DOHH2 (cell line): ENCODE results near the gene S100A4.

Experiments used
- H3F3A ChIP-seq: fragments of 200-600 bp; sonication (generic), shearing (Covaris generic); 2 replicates; pipeline ENCODE4 v1.6.0; 2016; ENCODE audit warnings: antibody characterized with exemption, mild to moderate bottlenecking; ENCODE audit not compliant: control insufficient read depth, insufficient read depth
- H3K27ac ChIP-seq: fragments of 200-600 bp; sonication (generic); 2 replicates; pipeline ENCODE4 v1.5.1; 2014; ENCODE audit warnings: low read depth, mild to moderate bottlenecking, low read length, moderate library complexity
- H3K27me3 ChIP-seq: fragments of 200-600 bp; sonication (generic); 2 replicates; pipeline ENCODE4 v1.6.1; 2014; ENCODE audit warnings: mild to moderate bottlenecking, low read length, mixed read lengths; ENCODE audit not compliant: control insufficient read depth
- H3K36me3 ChIP-seq: fragments of 200-600 bp; sonication (generic); 2 replicates; pipeline ENCODE4 v1.6.1; 2014; ENCODE audit warnings: mild to moderate bottlenecking, low read length, moderate library complexity, mixed read lengths; ENCODE audit not compliant: control insufficient read depth
- H3K4me1 ChIP-seq: fragments of 200-600 bp; sonication (generic); 2 replicates; pipeline ENCODE4 v1.6.1; 2014; ENCODE audit warnings: mild to moderate bottlenecking, low read length, mixed read lengths; ENCODE audit not compliant: control insufficient read depth
- H3K4me2 ChIP-seq: fragments of 200-600 bp; sonication (generic); 2 replicates; pipeline ENCODE4 v1.6.0; 2014; ENCODE audit warnings: mild to moderate bottlenecking, low read length, moderate library complexity
- H3K4me3 ChIP-seq: fragments of 200-600 bp; sonication (generic); 2 replicates; pipeline ENCODE4 v1.5.1; 2014; ENCODE audit warnings: mild to moderate bottlenecking, low read length, mixed read lengths
- H3K79me2 ChIP-seq: fragments of 200-600 bp; sonication (generic); 2 replicates; pipeline ENCODE4 v1.6.1; 2014; ENCODE audit warnings: mild to moderate bottlenecking, low read length, mixed read lengths; ENCODE audit not compliant: control insufficient read depth
- H3K9me2 ChIP-seq: fragments of 200-600 bp; sonication (generic); replicated peaks from 2 replicates; pipeline ENCODE4 v1.6.1; 2014; ENCODE audit warnings: mild to moderate bottlenecking, low read length, mixed read lengths; ENCODE audit not compliant: control insufficient read depth
- H3K9me3 ChIP-seq: fragments of 200-600 bp; sonication (generic); 2 replicates; pipeline ENCODE4 v1.6.1; 2014; ENCODE audit warnings: antibody characterized with exemption, low read length, mixed read lengths; ENCODE audit not compliant: control insufficient read depth, insufficient read depth
- H4K20me1 ChIP-seq: fragments of 200-600 bp; sonication (generic); 2 replicates; pipeline ENCODE4 v1.6.0; 2014; ENCODE audit warnings: low read depth, mild to moderate bottlenecking, antibody characterized with exemption, low read length, moderate library complexity; ENCODE audit not compliant: control insufficient read depth, insufficient read depth
- EZH2phosphoT487 ChIP-seq: fragments of 200-600 bp; sonication (generic); IDR thresholded peaks from 2 replicates; pipeline ENCODE4 v1.6.1; 2017; ENCODE audit warnings: borderline replicate concordance, mild to moderate bottlenecking, antibody characterized with exemption, low read length, moderate library complexity, mixed read lengths
- TF ChIP-seq, protein P1 (sequence below): fragments of 200-600 bp; sonication (generic); IDR thresholded peaks from one replicate; pipeline ENCODE4 v1.5.1; 2014; ENCODE audit warnings: antibody characterized with exemption, mild to moderate bottlenecking, low read depth, low read length; ENCODE audit not compliant: poor library complexity, severe bottlenecking

The S100A4 gene

GRCh38 chr1:153548722-153549688 lies 3.4 kb upstream of the S100A4 start, which contains the start of gene S100A3:
S100A3 (minus strand) TSS chr1:153549258; CDS start chr1:153548485, 773 bp downstream.
- no peak within 1 kb of the TSS for H3K4me3 ChIP-seq
- H3K9me3 ChIP-seq = no peaks in the 10 kb centered on the region
- no peak for TF ChIP-seq EZH2phosphoT487
- TF ChIP-seq, protein P1, sequence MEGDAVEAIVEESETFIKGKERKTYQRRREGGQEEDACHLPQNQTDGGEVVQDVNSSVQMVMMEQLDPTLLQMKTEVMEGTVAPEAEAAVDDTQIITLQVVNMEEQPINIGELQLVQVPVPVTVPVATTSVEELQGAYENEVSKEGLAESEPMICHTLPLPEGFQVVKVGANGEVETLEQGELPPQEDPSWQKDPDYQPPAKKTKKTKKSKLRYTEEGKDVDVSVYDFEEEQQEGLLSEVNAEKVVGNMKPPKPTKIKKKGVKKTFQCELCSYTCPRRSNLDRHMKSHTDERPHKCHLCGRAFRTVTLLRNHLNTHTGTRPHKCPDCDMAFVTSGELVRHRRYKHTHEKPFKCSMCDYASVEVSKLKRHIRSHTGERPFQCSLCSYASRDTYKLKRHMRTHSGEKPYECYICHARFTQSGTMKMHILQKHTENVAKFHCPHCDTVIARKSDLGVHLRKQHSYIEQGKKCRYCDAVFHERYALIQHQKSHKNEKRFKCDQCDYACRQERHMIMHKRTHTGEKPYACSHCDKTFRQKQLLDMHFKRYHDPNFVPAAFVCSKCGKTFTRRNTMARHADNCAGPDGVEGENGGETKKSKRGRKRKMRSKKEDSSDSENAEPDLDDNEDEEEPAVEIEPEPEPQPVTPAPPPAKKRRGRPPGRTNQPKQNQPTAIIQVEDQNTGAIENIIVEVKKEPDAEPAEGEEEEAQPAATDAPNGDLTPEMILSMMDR = no peak
- H3F3A ChIP-seq = no peaks in the 10 kb centered on the region
- H4K20me1 ChIP-seq = no peaks in the 10 kb centered on the region
- H3K27me3 ChIP-seq = peaks cover 41% of the 10 kb centered on the region
- no peaks in the 10 kb centered on the region for H3K79me2 ChIP-seq
- H3K36me3 ChIP-seq = no peaks in the 10 kb centered on the region
- no peak within 1 kb of the TSS for H3K27ac ChIP-seq
- no peak within 1 kb of the TSS for H3K4me2 ChIP-seq
- H3K4me1 ChIP-seq = peaks cover 12% of the 10 kb centered on the region
- no peaks in the 10 kb centered on the region for H3K9me2 ChIP-seq

DNA sequence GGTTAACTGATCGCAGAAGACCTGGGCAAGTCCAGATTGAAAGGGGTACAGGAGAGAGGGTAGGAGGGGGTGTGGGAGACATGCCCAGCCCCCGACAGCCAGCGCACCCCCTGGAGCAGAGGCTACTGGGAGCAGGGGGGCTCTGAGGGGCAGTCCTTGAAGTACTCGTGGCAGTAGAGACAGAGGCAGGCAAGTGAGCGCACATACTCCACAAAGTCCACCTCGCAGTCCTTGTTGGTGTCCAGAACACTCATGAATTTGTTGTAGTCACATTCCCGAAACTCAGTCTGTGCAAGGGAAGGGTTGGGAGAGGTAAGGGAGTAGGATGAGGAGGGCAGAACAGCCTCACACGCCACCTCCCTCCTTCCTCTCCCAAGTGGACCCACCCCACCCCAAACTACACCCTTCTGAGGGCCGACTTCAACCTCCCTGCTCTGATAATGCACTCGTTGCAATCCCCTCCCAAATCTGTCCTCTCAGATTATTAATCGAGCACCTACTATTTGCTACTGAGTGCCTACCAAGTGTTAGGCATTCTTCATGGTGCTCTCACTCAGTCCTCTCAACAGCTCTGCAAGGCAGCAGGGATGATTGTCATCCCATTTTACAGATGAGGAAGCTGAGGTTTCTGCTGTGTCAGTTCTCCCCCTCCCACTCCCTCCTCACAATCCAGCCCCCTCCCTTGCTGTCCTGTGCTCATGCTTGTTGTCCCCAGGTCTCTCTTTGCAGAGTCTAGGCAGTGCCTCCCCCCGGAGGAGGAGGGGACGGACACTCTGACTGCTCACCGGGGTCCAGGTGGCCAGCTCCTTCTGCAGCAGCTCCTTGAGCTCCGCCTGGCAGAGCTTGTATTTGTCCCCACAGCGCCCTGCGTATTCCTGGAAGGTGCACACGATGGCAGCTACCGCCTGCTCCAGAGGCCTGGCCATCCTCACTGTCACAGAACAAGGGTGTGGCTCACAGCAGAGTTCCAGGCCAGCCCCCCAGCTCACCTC lies 2.2 kb upstream of the S100A4 start:
- Histone ChIP-seq H3K9me3 (no peaks in the 10 kb centered on the region), H3K4me3 (no peak overlapping the region), H3F3A (no peaks in the 10 kb centered on the region), H3K4me2 (no peak overlapping the region), H3K79me2 (no peaks in the 10 kb centered on the region), H4K20me1 (no peaks in the 10 kb centered on the region), H3K27ac (no peak overlapping the region), H3K9me2 (no peaks in the 10 kb centered on the region), H3K27me3 (peaks cover 41% of the 10 kb centered on the region), H3K4me1 (peaks cover 12% of the 10 kb centered on the region), H3K36me3 (no peaks in the 10 kb centered on the region)
- no peak for TF ChIP-seq EZH2phosphoT487
- TF ChIP-seq, protein P1 = no peak

DNA sequence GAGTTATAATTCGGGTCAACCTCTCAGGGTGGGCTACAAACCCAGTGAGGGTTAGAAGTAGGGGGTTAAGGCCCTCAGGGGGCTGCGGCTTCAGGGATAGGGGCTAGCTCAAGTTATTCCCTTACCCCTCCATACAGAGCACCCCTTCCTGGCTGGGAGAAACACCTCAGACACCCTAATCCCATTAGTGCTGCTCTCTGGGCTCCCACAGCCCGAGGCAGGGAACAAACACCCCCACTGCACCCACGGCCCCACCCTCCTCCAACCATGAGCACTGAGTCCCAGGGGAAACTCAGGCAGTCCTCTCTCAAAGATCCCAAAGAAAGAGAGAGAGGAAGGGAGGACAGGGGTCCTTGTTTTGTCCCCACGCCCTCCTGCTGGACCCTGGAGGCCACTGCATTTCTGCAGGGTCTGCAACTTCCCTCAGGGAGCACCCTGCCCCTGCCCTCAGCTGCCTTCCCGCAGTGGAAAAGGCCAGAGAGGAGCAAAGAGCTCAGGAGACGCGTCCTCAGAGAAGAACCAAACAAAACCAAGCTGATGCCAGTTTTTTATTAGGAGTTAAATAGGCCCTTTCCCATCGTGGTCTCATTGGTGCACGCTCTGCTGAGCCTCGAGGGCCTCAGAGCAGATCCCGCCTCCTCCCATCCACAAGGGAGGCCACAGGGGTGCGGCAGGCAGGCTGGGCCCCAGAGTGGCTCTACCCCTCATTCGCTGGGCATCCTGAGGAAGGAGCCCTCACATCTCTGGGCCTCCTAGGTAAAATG lies 1.4 kb upstream of the S100A4 start:
- Histone ChIP-seq H3K4me2 (no peak overlapping the region), H3K4me3 (no peak overlapping the region), H3K79me2 (no peaks in the 10 kb centered on the region), H3K4me1 (peaks cover 12% of the 10 kb centered on the region), H4K20me1 (no peaks in the 10 kb centered on the region), H3K9me2 (no peaks in the 10 kb centered on the region), H3K27me3 (peaks cover 41% of the 10 kb centered on the region), H3K27ac (no peak overlapping the region), H3K36me3 (no peaks in the 10 kb centered on the region), H3K9me3 (no peaks in the 10 kb centered on the region), H3F3A (no peaks in the 10 kb centered on the region)
- TF ChIP-seq, protein P1 = no peak
- TF ChIP-seq EZH2phosphoT487 = no peak
